Limb (tissue), 2 donors: ENCODE data around the gene ZFPL1.

Source experiments
- DNase-seq, 2 donors: peaks; one replicate each; pipeline ENCODE4 v3.0.0-alpha.2; 2016; ENCODE audit errors: extremely low spot score in 2 of 2

Gene ZFPL1

GRCh38 chr11:65083834-65084597 lies at the start of gene ZFPL1, which contains the start of gene CDCA5:
Gene ZFPL1, plus strand, starts transcription at chr11:65084222. Its CDS starts 477 bp downstream, at chr11:65084699.
Gene CDCA5, minus strand, starts transcription at chr11:65084040. Its CDS starts 62 bp downstream, at chr11:65083978.
- peak; percentile 98 for DNase-seq

- DNase-seq: no peak
Measured at GRCh38 chr11:65034423-65034822, 49.6 kb upstream of the ZFPL1 start.

GRCh38 chr11:65035579-65035978 lies 48.4 kb upstream of the ZFPL1 start:
- DNase-seq: no peak

GRCh38 chr11:65036931-65037330 lies 47.1 kb upstream of the ZFPL1 start:
- no peak for DNase-seq

- DNase-seq: no peak
Measured at GRCh38 chr11:65040520-65040846, 43.5 kb upstream of the ZFPL1 start.

- DNase-seq: peak; percentile 90 to 92
Measured at GRCh38 chr11:65040847-65041622, 43.0 kb upstream of the ZFPL1 start, which contains the start of gene SAC3D1. Gene SAC3D1, plus strand, starts transcription at chr11:65041210. Its CDS starts 83 bp downstream, at chr11:65041293.

GRCh38 chr11:65042891-65043290 lies 41.1 kb upstream of the ZFPL1 start:
- DNase-seq: no peak

GRCh38 chr11:65043881-65044501 lies 40.0 kb upstream of the ZFPL1 start:
- DNase-seq: no peak

GRCh38 chr11:65045061-65045460 lies 39.0 kb upstream of the ZFPL1 start:
- no peak for DNase-seq

- DNase-seq: no peak
Measured at GRCh38 chr11:65045728-65046127, 38.3 kb upstream of the ZFPL1 start.

GRCh38 chr11:65047581-65048422 lies 36.2 kb upstream of the ZFPL1 start:
- DNase-seq: peak; percentile 4 to 47

GRCh38 chr11:65051398-65051858 lies 32.6 kb upstream of the ZFPL1 start:
- DNase-seq: no peak

- DNase-seq: no peak
Measured at GRCh38 chr11:65053827-65054508, 30.1 kb upstream of the ZFPL1 start.

- no peak for DNase-seq
Measured at GRCh38 chr11:65055538-65055937, 28.5 kb upstream of the ZFPL1 start.

- DNase-seq: no peak
Measured at GRCh38 chr11:65056999-65057398, 27.0 kb upstream of the ZFPL1 start.

- no peak for DNase-seq
Measured at GRCh38 chr11:65057526-65057925, 26.5 kb upstream of the ZFPL1 start.

GRCh38 chr11:65058012-65058411 lies 26.0 kb upstream of the ZFPL1 start:
- no peak for DNase-seq

GRCh38 chr11:65058419-65059054 lies 25.5 kb upstream of the ZFPL1 start, which contains the start of gene NAALADL1:
Gene NAALADL1, minus strand, starts transcription at chr11:65058553. Its CDS starts 32 bp downstream, at chr11:65058521.
- DNase-seq: no peak

- DNase-seq: no peak
Measured at GRCh38 chr11:65059523-65059922, 24.5 kb upstream of the ZFPL1 start.
